K562 (cell line): ENCODE results near the gene VWA1. TPM values are rescaled to one million over a fixed set of nuclear protein-coding genes. Genes with fewer than 3 reads are reported as not detected.

Source experiments
- ATAC-seq: fragments of 200-7000 bp; cut with Tn5 transposase; 3 replicates; pipeline ENCODE4 v1.9.1; 2020; ENCODE audit warnings: moderate library complexity
- BruUV-seq: library from RNA; stranded (reverse); fragments of 400-500 nt; replicated peaks from 2 replicates; lab custom pipeline; 2021; lab: Mats Ljungman, UMichigan
- CTCF ChIA-PET: fragments of 300-600 bp; formaldehyde crosslinking; extraction: SDS; loops from one replicate; lab custom pipeline; 2021; ENCODE audit warnings: low intra/inter-chr PET ratio; lab: Yijun Ruan, JAX
- POLR2A ChIA-PET: fragments of 300-600, 350-650 bp; sonication (Branson Sonifier 250); formaldehyde crosslinking; extraction: SDS; loops from one replicate; lab custom pipeline; 2021; ENCODE audit warnings: antibody characterized with exemption, inconsistent platforms; lab: Yijun Ruan, JAX
- DNase-seq, 4 experiments: peaks; one replicate each; pipeline versions ENCODE4 v3.0.0 to v3.0.0-alpha.2; 2011 to 2018; ENCODE audit warnings: low spot score in 3 of 4, mixed read lengths in 3 of 4; ENCODE audit errors: extremely low read depth in 1 of 4
- FAIRE-seq: peaks from 2 replicates; lab custom pipeline; 2011; peaks lifted over from hg19 to GRCh38; lab: Jason Lieb, UNC
- H2AFZ ChIP-seq: 2 replicates; pipeline ENCODE4 v1.6.0; 2011; ENCODE audit warnings: low read depth, low read length, control low read depth, inconsistent platforms
- H3K27ac ChIP-seq: fragments of 200-600 bp; 3 replicates; pipeline ENCODE4 v1.8.0; 2011; ENCODE audit warnings: low read depth, mild to moderate bottlenecking, control low read depth, inconsistent platforms, low read length, moderate library complexity, mixed read lengths; ENCODE audit errors: extremely low read depth
- H3K27me3 ChIP-seq, 2 experiments: fragments of 300-600 bp in 1 of 2; 2 replicates in 1 of 2; 3 replicates in 1 of 2; pipeline versions ENCODE4 v1.6.0 to v1.8.0; 2011; ENCODE audit warnings: inconsistent platforms in 2 of 2, low read length in 2 of 2, mild to moderate bottlenecking in 1 of 2, mixed read lengths in 1 of 2, moderate library complexity in 1 of 2; ENCODE audit not compliant: control insufficient read depth in 2 of 2, insufficient read depth in 2 of 2
- H3K36me3 ChIP-seq: fragments of 300-600 bp; 3 replicates; pipeline ENCODE4 v1.8.0; 2011; ENCODE audit warnings: mild to moderate bottlenecking, low read length, inconsistent platforms; ENCODE audit not compliant: control insufficient read depth, insufficient read depth
- H3K4me1 ChIP-seq, 2 experiments: fragments of 200-600 bp in 1 of 2; replicated peaks in 1 of 2; 2 replicates in 1 of 2; 3 replicates in 1 of 2; pipeline versions ENCODE4 v1.5.1 to v1.8.0; 2011; ENCODE audit warnings: inconsistent platforms in 2 of 2, low read length in 2 of 2, mild to moderate bottlenecking in 1 of 2, mixed read lengths in 1 of 2, moderate library complexity in 1 of 2; ENCODE audit not compliant: control insufficient read depth in 2 of 2, insufficient read depth in 2 of 2
- H3K4me2 ChIP-seq: 2 replicates; pipeline ENCODE4 v1.6.1; 2011; ENCODE audit warnings: low read length, control low read depth, inconsistent platforms, mixed read lengths; ENCODE audit not compliant: insufficient read depth
- H3K4me3 ChIP-seq: fragments of 200-600 bp; sonication (generic), shearing (Covaris generic); 2 replicates; pipeline ENCODE4 v1.5.1; 2016; ENCODE audit warnings: control low read depth, inconsistent platforms
- H3K79me2 ChIP-seq: fragments of 200-600 bp; 3 replicates; pipeline ENCODE4 v1.8.0; 2011; ENCODE audit warnings: low read length, inconsistent platforms; ENCODE audit not compliant: control insufficient read depth, insufficient read depth
- H3K9ac ChIP-seq, 2 experiments: 2 replicates each; pipeline versions ENCODE4 v1.6.0 to v1.6.1; 2011; ENCODE audit warnings: low read depth in 2 of 2, low read length in 2 of 2, control low read depth in 1 of 2, inconsistent platforms in 1 of 2, mild to moderate bottlenecking in 1 of 2, mixed read lengths in 1 of 2; ENCODE audit not compliant: insufficient read depth in 1 of 2
- H3K9me1 ChIP-seq: one replicate; pipeline ENCODE4 v1.6.0; 2011; ENCODE audit warnings: inconsistent platforms, mild to moderate bottlenecking, low read length, moderate library complexity; ENCODE audit not compliant: control insufficient read depth, insufficient read depth
- H3K9me3 ChIP-seq: replicated peaks from 2 replicates; pipeline ENCODE4 v1.5.1; 2011; ENCODE audit warnings: low read depth, low read length, inconsistent platforms; ENCODE audit not compliant: control insufficient read depth, insufficient read depth
- H4K20me1 ChIP-seq: replicated peaks from 2 replicates; pipeline ENCODE4 v1.6.1; 2011; ENCODE audit warnings: low read length, inconsistent platforms, mixed read lengths; ENCODE audit not compliant: control insufficient read depth, insufficient read depth
- E2F5 ChIP-seq: sonication (generic); formaldehyde crosslinking; IDR thresholded peaks from 2 replicates; pipeline ENCODE4 v1.8.0; 2022; ENCODE audit warnings: mild to moderate bottlenecking, missing genetic modification reagents
- HMG20A ChIP-seq: fragments of 450-650 bp; formaldehyde crosslinking; conservative IDR thresholded peaks from 2 replicates; pipeline ENCODE4 v1.4.0; 2020; ENCODE audit warnings: mild to moderate bottlenecking, mixed read lengths
- NR4A1 ChIP-seq, 2 experiments: fragments of 250-450 bp in 1 of 2; fragments of 450-650 bp in 1 of 2; sonication (Bioruptor Pico) in 1 of 2; IDR thresholded peaks; 2 replicates each; pipeline versions ENCODE4 v1.4.0 to v1.6.1; 2016 to 2020; ENCODE audit warnings: mild to moderate bottlenecking in 2 of 2, missing compliant biosample characterization in 1 of 2, missing genetic modification characterization in 1 of 2, moderate library complexity in 1 of 2
- OTX1 ChIP-seq: fragments of 450-650 bp; formaldehyde crosslinking; IDR thresholded peaks from 2 replicates; pipeline ENCODE4 v1.4.0; 2022; ENCODE audit warnings: mild to moderate bottlenecking
- ZFP36 ChIP-seq: fragments of 150-350 bp; IDR thresholded peaks from 2 replicates; pipeline ENCODE4 v1.6.1; 2018; ENCODE audit warnings: low read length, low read depth; ENCODE audit not compliant: partially characterized antibody
- WGBS: fragments of 100-300 bp; shearing (Covaris generic); methylation state at CpG from one replicate; pipeline ENCODE4 v1.1.6; 2016; ENCODE audit warnings: low coverage, mixed read lengths; ENCODE audit not compliant: insufficient coverage; ENCODE audit errors: missing lambda C conversion rate; 5-methylcytosine and 5-hydroxymethylcytosine counted together
- in situ Hi-C: fragments of 300-500 bp; cut with MboI; formaldehyde crosslinking; loops from 4 replicates; pipeline ENCODE4 v1.15.0; 2018; ENCODE audit warnings: inconsistent platforms, mixed read lengths
- intact Hi-C: fragments of 100-400 bp; cut with micrococcal nuclease; formaldehyde crosslinking; loops from 2 replicates; pipeline ENCODE4 v1.14.2; 2022
- polyA plus RNA-seq, 8 experiments: library from polyadenylated mRNA; depleted of rRNA in 4 of 8; stranded (reverse) in 5 of 8; unstranded in 3 of 8; fragments of >200 nt; fragmentation: Nextera tagmentation in 2 of 8; fragmentation: Illumina TruSeq in 1 of 8; extraction: Ambion mirVana in 2 of 8; extraction: Trizol in 1 of 8; gene quantifications; 2 replicates each; pipeline versions ENCODE4 v1.2.1 to v1.2.3, GENCODE V29; 2011 to 2014; ENCODE audit warnings: inconsistent platforms in 1 of 8, missing spikeins in 1 of 8
- total RNA-seq, 7 experiments: library from RNA; depleted of rRNA in 6 of 7; stranded (reverse); fragments of >200 nt in 6 of 7; fragmentation: Illumina TruSeq in 2 of 7; extraction: Trizol in 2 of 7; gene quantifications; 2 replicates each; pipeline versions ENCODE4 v1.2.1 to v1.2.3, GENCODE V29; 2011 to 2021; ENCODE audit warnings: low replicate concordance in 1 of 7

VWA1 gene
- total and polyA plus RNA-seq, 9 of the 15 experiments (the other 6 are each of a cell fraction or from before 2014, with no cell fraction given), result 0.01 to 6.4 (median 0.85) TPM

DNA sequence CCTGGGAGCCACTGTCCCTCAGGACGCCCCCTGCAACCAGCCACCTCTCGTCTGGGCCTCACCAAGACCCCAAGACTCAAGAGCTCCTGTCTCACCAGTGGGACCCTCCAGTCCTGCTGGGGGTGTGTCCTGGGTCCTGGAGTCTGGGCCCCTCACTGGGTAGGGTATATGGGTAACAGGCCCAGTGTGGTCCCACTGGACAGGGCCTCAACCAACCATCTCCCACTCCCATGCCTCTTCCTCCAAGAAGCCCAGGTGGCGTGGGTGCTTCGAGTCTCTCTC is 725 bp upstream of the VWA1 start:
- Histone ChIP-seq H3K4me1 (peaks cover 45 to 96% of the 10 kb centered on the region in 2 experiments), H4K20me1 (no peaks in the 10 kb centered on the region), H3K27ac (no peak overlapping the region; the same call in 1 of the 3 replicates), H3K9me1 (no peaks in the 10 kb centered on the region), H2AFZ (peak overlapping the region; percentile 97; the same call in 1 of the 2 replicates), H3K9me3 (no peaks in the 10 kb centered on the region), H3K4me2 (peak overlapping the region; percentile 85), H3K4me3 (no peak overlapping the region), H3K9ac (peak overlapping the region; percentile 48 to 90; a peak in 3 of 4 replicates), H3K27me3 (no peaks in the 10 kb centered on the region), H3K79me2 (no peaks in the 10 kb centered on the region; the same call in 2 of the 3 replicates), H3K36me3 (no peaks in the 10 kb centered on the region)
- no peak for FAIRE-seq
- no peak for ATAC-seq
- intact Hi-C loops (no loop called here), in situ Hi-C loops (no loop called here)
- no TSS peak for BruUV-seq
- DNase-seq, result no peak
- ChIA-PET CTCF (no interaction called here), POLR2A (no interaction called here)
- 91% methylated on average over 4 of the region's 4 CpGs for WGBS
- TF ChIP-seq HMG20A (CRISPR knock-in tag) (no peak), ZFP36 (peak; percentile 35), NR4A1 (CRISPR knock-in tag; IDR thresholded peaks at IDR 0.05) (0 out of 2 replicates have a peak, but pooled peaks have one; percentile 13), NR4A1 (tag; IDR thresholded peaks at IDR 0.05) (no peak), OTX1 (CRISPR knock-in tag) (0 out of 2 replicates have a peak, but pooled peaks have one; percentile 11), E2F5 (CRISPR knock-in tag) (no peak)
